HepG2 (cell line): Measurements from ENCODE around the gene WBP2NL. TPM values are rescaled to one million over a fixed set of nuclear protein-coding genes. Genes with fewer than 3 reads are reported as not detected.
"Not testable (repeated sequence)": the region's sequence is repeated elsewhere in the genome, so short reads cannot be mapped to it uniquely, and the experiment has no call there.

ENCODE experiments used
- ATAC-seq: fragments of 200-7000 bp; cut with Tn5 transposase; 3 replicates; pipeline ENCODE4 v1.9.1; 2020; ENCODE audit warnings: mild to moderate bottlenecking, moderate library complexity
- BruUV-seq: library from RNA; stranded (reverse); fragments of 400-500 nt; replicated peaks from 2 replicates; lab custom pipeline; 2021; lab: Mats Ljungman, UMichigan
- CTCF ChIA-PET: fragments of 300-600 bp; formaldehyde crosslinking; extraction: SDS; loops from one replicate; lab custom pipeline; 2021; ENCODE audit warnings: low total read pairs, inconsistent platforms, low intra/inter-chr PET ratio; lab: Yijun Ruan, JAX
- POLR2A ChIA-PET: fragments of 350-600 bp; sonication (Branson Sonifier 250); formaldehyde crosslinking; loops from one replicate; lab custom pipeline; 2020; ENCODE audit warnings: antibody characterized with exemption, inconsistent platforms; lab: Yijun Ruan, JAX
- DNase-seq: peaks from one replicate; pipeline ENCODE4 v3.0.0-alpha.2; 2015; ENCODE audit warnings: low spot score
- FAIRE-seq: peaks from 3 replicates; lab custom pipeline; 2011; peaks lifted over from hg19 to GRCh38; lab: Jason Lieb, UNC
- H2AFZ ChIP-seq: one replicate; pipeline ENCODE4 v1.6.1; 2011; ENCODE audit warnings: low read length, inconsistent platforms
- H3K27ac ChIP-seq: fragments of 300-600 bp; 3 replicates; pipeline ENCODE4 v1.8.0; 2011; ENCODE audit warnings: mixed run types, mild to moderate bottlenecking, mixed read lengths, low read length, inconsistent platforms; ENCODE audit not compliant: insufficient read depth; ENCODE audit errors: extremely low read length
- H3K27me3 ChIP-seq, 2 experiments: fragments of 200-600 bp in 1 of 2; 2 replicates in 1 of 2; 3 replicates in 1 of 2; pipeline versions ENCODE4 v1.6.0 to v1.8.0; 2011; ENCODE audit warnings: low read length in 2 of 2, mild to moderate bottlenecking in 2 of 2, moderate library complexity in 2 of 2, inconsistent platforms in 1 of 2; ENCODE audit not compliant: insufficient read depth in 2 of 2, control insufficient read depth in 1 of 2
- H3K36me3 ChIP-seq, 2 experiments: fragments of 200-600 bp in 1 of 2; replicated peaks in 1 of 2; 2 replicates in 1 of 2; 3 replicates in 1 of 2; pipeline versions ENCODE4 v1.5.1 to v1.8.0; 2011; ENCODE audit warnings: low read length in 2 of 2, inconsistent platforms in 1 of 2; ENCODE audit not compliant: insufficient read depth in 2 of 2, control insufficient read depth in 1 of 2
- H3K4me1 ChIP-seq: 2 replicates; pipeline ENCODE4 v1.5.1; 2012; ENCODE audit warnings: low read length, inconsistent platforms; ENCODE audit not compliant: insufficient read depth
- H3K4me2 ChIP-seq: 2 replicates; pipeline ENCODE4 v1.6.0; 2011; ENCODE audit warnings: low read depth, low read length, inconsistent platforms
- H3K4me3 ChIP-seq, 3 experiments: fragments of 200-600 bp in 1 of 3; sonication (generic), shearing (Covaris generic) in 1 of 3; replicated peaks in 1 of 3; 2 replicates each; pipeline ENCODE4 v1.5.1; 2011 to 2016; ENCODE audit warnings: low read length in 3 of 3, inconsistent platforms in 2 of 3, low read depth in 2 of 3, mild to moderate bottlenecking in 2 of 3, control low read depth in 1 of 3, mixed read lengths in 1 of 3; ENCODE audit not compliant: insufficient read depth in 1 of 3
- H3K79me2 ChIP-seq: one replicate; pipeline ENCODE4 v1.6.1; 2011; ENCODE audit warnings: low read length, inconsistent platforms; ENCODE audit not compliant: insufficient read depth
- H3K9ac ChIP-seq: 2 replicates; pipeline ENCODE4 v1.6.0; 2011; ENCODE audit warnings: mild to moderate bottlenecking, low read depth, low read length, inconsistent platforms; ENCODE audit not compliant: insufficient read depth
- H3K9me3 ChIP-seq: 2 replicates; pipeline ENCODE4 v1.5.1; 2012; ENCODE audit warnings: mild to moderate bottlenecking, low read length
- H4K20me1 ChIP-seq: 2 replicates; pipeline ENCODE4 v1.6.0; 2011; ENCODE audit warnings: inconsistent platforms, mild to moderate bottlenecking, low read length, moderate library complexity; ENCODE audit not compliant: insufficient read depth
- ADNP ChIP-seq: sonication (generic); formaldehyde crosslinking; IDR thresholded peaks from 2 replicates; pipeline ENCODE4 v1.4.0; 2020; ENCODE audit warnings: missing genetic modification reagents
- GATAD2A ChIP-seq: IDR thresholded peaks from 2 replicates; pipeline ENCODE4 v1.6.1; 2016
- HNF4A ChIP-seq: sonication (generic); formaldehyde crosslinking; IDR thresholded peaks from 2 replicates; pipeline ENCODE4 v1.4.0; 2020; ENCODE audit warnings: missing genetic modification reagents
- REXO4 ChIP-seq: sonication (generic); formaldehyde crosslinking; IDR thresholded peaks from 2 replicates; pipeline ENCODE4 v1.8.0; 2022; ENCODE audit warnings: missing genetic modification reagents, mild to moderate bottlenecking, borderline replicate concordance
- STAG1 ChIP-seq: sonication (generic); formaldehyde crosslinking; IDR thresholded peaks from 2 replicates; pipeline ENCODE4 v1.4.0; 2020; ENCODE audit warnings: missing genetic modification reagents
- ZNF264 ChIP-seq: sonication (generic); formaldehyde crosslinking; IDR thresholded peaks from 2 replicates; pipeline ENCODE4 v1.4.0; 2020; ENCODE audit warnings: missing genetic modification reagents
- WGBS: methylation state at CpG from one replicate; pipeline ENCODE4 v1.1.6; 2017; ENCODE audit warnings: low lambda C conversion rate; 5-methylcytosine and 5-hydroxymethylcytosine counted together
- in situ Hi-C: cut with HindIII; loops from 2 replicates; pipeline ENCODE4 v1.10.0; 2017; ENCODE audit warnings: low pct_unique_long_range_greater_than_20kb; ENCODE audit not compliant: extremely low pct_ligation_motif_present
- intact Hi-C: fragments of 100-400 bp; cut with micrococcal nuclease; formaldehyde crosslinking; loops from one replicate; pipeline ENCODE4 v1.10.0; 2022; ENCODE audit not compliant: unreplicated experiment
- polyA plus RNA-seq, 8 experiments: library from polyadenylated mRNA; depleted of rRNA in 3 of 8; stranded (reverse) in 7 of 8; unstranded in 1 of 8; fragments of >200 nt; fragmentation: Illumina TruSeq in 4 of 8; extraction: Trizol in 4 of 8; gene quantifications; 2 replicates each; pipeline versions ENCODE4 v1.2.1 to v1.2.3, GENCODE V29; 2011 to 2016; ENCODE audit warnings: low read depth in 4 of 8, missing spikeins in 1 of 8, mixed read lengths in 1 of 8; ENCODE audit not compliant: insufficient read depth in 1 of 8
- total RNA-seq, 5 experiments: library from RNA; depleted of rRNA; stranded (reverse); fragments of >200 nt; fragmentation: Illumina TruSeq; extraction: Trizol; gene quantifications; 2 replicates each; pipeline ENCODE4 v1.2.3, GENCODE V29; 2016; ENCODE audit warnings: low read depth in 1 of 5
- TF ChIP-seq, protein P1 (sequence below): sonication (generic); formaldehyde crosslinking; IDR thresholded peaks from 2 replicates; pipeline ENCODE4 v1.5.0; 2020; ENCODE audit warnings: mild to moderate bottlenecking, missing genetic modification reagents
- TF ChIP-seq, protein P2 (sequence below): sonication (generic); formaldehyde crosslinking; IDR thresholded peaks from 2 replicates; pipeline ENCODE4 v1.5.0; 2020; ENCODE audit warnings: mild to moderate bottlenecking, missing genetic modification reagents, moderate library complexity

Gene WBP2NL
- total and polyA plus RNA-seq, 2 of the 13 experiments (the other 11 are each of a cell fraction or from before 2014, with no cell fraction given): not detected

GRCh38 chr22:42071508-42071907 is 72.9 kb downstream of the WBP2NL start:
- Histone ChIP-seq H2AFZ (peak overlapping the region; percentile 61), H3K4me1 (peaks cover 36% of the 10 kb centered on the region)
- in situ Hi-C loops: loop anchor here (5.0 kb wide), 1 partner anchor 104 kb away; the partner anchor contains the start of gene SEPTIN3
- not testable (repeated sequence) for H3K79me2 ChIP-seq, ATAC-seq, DNase-seq, H3K9me3 ChIP-seq, BruUV-seq
- TF ChIP-seq, protein P1, sequence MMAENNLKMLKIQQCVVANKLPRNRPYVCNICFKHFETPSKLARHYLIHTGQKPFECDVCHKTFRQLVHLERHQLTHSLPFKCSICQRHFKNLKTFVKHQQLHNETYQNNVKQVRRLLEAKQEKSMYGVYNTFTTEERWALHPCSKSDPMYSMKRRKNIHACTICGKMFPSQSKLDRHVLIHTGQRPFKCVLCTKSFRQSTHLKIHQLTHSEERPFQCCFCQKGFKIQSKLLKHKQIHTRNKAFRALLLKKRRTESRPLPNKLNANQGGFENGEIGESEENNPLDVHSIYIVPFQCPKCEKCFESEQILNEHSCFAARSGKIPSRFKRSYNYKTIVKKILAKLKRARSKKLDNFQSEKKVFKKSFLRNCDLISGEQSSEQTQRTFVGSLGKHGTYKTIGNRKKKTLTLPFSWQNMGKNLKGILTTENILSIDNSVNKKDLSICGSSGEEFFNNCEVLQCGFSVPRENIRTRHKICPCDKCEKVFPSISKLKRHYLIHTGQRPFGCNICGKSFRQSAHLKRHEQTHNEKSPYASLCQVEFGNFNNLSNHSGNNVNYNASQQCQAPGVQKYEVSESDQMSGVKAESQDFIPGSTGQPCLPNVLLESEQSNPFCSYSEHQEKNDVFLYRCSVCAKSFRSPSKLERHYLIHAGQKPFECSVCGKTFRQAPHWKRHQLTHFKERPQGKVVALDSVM: peak; percentile 73
- TF ChIP-seq, all 625 proteins: peak for 1; not testable (repeated sequence) for 624
- H3K36me3 ChIP-seq, intact Hi-C loops, H3K27ac ChIP-seq, H4K20me1 ChIP-seq, FAIRE-seq, CTCF ChIA-PET, H3K27me3 ChIP-seq: not testable (repeated sequence)
- peak overlapping the region; percentile 100 for H3K4me2 ChIP-seq
- H3K4me3 ChIP-seq: peak overlapping the region in 2 of 3 experiments; percentile 52 to 79; a peak in 3 of 6 replicates
- 38% methylated on average over 7 of the region's 7 CpGs for WGBS
- H3K9ac ChIP-seq: peak overlapping the region; percentile 66; the same call in 1 of the 2 replicates
- POLR2A ChIA-PET: interaction anchor here (2.3 to 2.5 kb wide), 2 partner anchors 8 to 19 kb away, joined by 16 to 21 read pairs; partner anchors contain the start of genes NDUFA6 and SMDT1

DNA sequence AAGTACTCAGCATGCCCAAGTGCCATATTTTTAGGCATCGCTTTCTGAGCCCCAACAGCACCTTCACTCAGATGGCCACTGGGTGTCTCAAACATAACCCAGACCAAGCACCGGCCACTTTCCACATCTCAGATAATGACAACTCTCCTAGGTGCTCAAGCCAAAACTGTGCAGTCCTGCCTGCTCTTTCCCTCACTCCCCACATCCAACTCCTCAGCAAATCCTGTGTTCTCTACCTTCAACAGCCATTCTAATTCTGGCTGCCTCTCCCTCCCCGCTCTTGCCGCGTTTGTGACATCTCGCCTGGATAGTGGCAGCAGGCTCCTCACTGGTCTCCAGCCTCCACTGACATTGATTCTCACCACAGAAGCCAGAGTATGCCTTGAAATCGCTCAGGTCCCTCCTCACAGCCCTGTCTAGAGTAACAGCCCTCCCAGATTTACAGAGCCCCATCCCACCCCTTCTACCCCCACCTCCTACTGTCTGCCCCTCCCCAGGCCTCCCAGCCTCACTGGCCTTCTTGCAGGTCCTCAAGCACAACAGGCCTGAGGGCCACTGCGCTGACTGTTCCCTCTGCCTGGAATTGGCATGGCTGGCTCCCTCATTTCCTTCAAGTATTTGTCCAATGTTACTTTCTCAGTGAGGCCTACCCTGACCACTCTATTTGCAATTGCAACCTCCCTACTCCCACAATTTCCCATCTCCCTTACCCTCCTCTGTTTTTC is 74.2 kb downstream of the WBP2NL start:
- Histone ChIP-seq H3K27me3 (no peaks in the 10 kb centered on the region; a peak in 1 of 5 replicates), H3K9ac (no peak overlapping the region), H4K20me1 (no peaks in the 10 kb centered on the region), H3K4me1 (peaks cover 36% of the 10 kb centered on the region), H3K27ac (no peak overlapping the region), H3K9me3 (no peaks in the 10 kb centered on the region), H2AFZ (no peak overlapping the region), H3K4me3 (no peak overlapping the region), H3K4me2 (peak overlapping the region; percentile 58; the same call in 1 of the 2 replicates), H3K36me3 (no peaks in the 10 kb centered on the region; a peak in 1 of 5 replicates), H3K79me2 (no peaks in the 10 kb centered on the region)
- 36% methylated on average over 7 of the region's 8 CpGs for WGBS
- intact Hi-C loops: no loop called here
- ATAC-seq (no peak), DNase-seq (no peak), FAIRE-seq (peak; percentile 40)
- BruUV-seq: no TSS peak
- TF ChIP-seq GATAD2A (CRISPR knock-in tag) (no peak), ZNF264 (CRISPR knock-in tag) (no peak), REXO4 (CRISPR knock-in tag) (no peak), ADNP (no peak), HNF4A (CRISPR knock-in tag) (peak; percentile 18; the same call in 1 of the 2 replicates), STAG1 (0 out of 2 replicates have a peak, but pooled peaks have one; percentile 12)
- TF ChIP-seq, protein P2, sequence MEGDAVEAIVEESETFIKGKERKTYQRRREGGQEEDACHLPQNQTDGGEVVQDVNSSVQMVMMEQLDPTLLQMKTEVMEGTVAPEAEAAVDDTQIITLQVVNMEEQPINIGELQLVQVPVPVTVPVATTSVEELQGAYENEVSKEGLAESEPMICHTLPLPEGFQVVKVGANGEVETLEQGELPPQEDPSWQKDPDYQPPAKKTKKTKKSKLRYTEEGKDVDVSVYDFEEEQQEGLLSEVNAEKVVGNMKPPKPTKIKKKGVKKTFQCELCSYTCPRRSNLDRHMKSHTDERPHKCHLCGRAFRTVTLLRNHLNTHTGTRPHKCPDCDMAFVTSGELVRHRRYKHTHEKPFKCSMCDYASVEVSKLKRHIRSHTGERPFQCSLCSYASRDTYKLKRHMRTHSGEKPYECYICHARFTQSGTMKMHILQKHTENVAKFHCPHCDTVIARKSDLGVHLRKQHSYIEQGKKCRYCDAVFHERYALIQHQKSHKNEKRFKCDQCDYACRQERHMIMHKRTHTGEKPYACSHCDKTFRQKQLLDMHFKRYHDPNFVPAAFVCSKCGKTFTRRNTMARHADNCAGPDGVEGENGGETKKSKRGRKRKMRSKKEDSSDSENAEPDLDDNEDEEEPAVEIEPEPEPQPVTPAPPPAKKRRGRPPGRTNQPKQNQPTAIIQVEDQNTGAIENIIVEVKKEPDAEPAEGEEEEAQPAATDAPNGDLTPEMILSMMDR (CRISPR knock-in tag): peak; percentile 24; the same call in 1 of the 2 replicates
- POLR2A ChIA-PET: no interaction called here
- CTCF ChIA-PET: no interaction called here
- in situ Hi-C loops: loop anchor here (5.0 kb wide), 1 partner anchor 105 kb away; the partner anchor contains the start of gene SEPTIN3
